GM23248 (cell line): ENCODE measurements around the gene COPS4.

ENCODE experiments used
- EZH2 ChIP-seq: fragments of 200-600 bp; sonication (generic); IDR thresholded peaks from 2 replicates; pipeline ENCODE4 v1.6.1; 2018; ENCODE audit warnings: antibody characterized with exemption, mild to moderate bottlenecking; ENCODE audit not compliant: insufficient read depth, poor library complexity, severe bottlenecking
- EZH2phosphoT487 ChIP-seq: fragments of 200-600 bp; sonication (generic); IDR thresholded peaks from 2 replicates; pipeline ENCODE4 v1.6.1; 2018; ENCODE audit warnings: antibody characterized with exemption, moderate library complexity, mild to moderate bottlenecking, low read depth; ENCODE audit not compliant: insufficient read depth

- TF ChIP-seq EZH2 (no peak), EZH2phosphoT487 (no peak)
These were observed 24.9 kb upstream of the COPS4 start for GRCh38 chr4:83010111-83010521.
